Activated CD8-positive, alpha-beta memory T cell treated with anti-CD3 and anti-CD28 coated beads, Interleukin-2, amount 50 U/mL, for 48 hours (primary cell): Measurements from ENCODE around the gene MAD1L1.

Experiments used
- DNase-seq: peaks from one replicate; pipeline ENCODE4 v3.0.0-alpha.2; 2020

Gene MAD1L1

DNA sequence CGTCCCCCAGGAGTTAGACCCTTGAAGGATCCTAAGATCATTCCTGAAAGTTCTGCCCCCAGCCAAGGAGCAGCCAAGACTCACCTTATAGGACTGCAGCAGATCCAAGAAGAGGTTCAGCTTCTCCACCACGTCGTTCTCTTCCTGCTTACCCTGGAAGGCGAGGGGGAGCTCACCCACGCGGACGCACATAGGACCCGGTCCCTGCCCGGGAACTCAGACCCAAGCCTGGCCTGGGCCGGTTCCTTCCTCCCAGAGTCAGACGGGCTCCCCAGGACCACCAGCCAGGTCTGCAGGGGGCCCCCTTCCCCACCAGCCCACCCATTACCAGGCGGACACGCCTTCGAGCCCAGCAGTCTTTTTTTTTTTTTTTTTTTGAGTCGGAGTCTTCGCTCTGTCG is 24.9 kb upstream of the MAD1L1 start:
- no peak for DNase-seq

DNA sequence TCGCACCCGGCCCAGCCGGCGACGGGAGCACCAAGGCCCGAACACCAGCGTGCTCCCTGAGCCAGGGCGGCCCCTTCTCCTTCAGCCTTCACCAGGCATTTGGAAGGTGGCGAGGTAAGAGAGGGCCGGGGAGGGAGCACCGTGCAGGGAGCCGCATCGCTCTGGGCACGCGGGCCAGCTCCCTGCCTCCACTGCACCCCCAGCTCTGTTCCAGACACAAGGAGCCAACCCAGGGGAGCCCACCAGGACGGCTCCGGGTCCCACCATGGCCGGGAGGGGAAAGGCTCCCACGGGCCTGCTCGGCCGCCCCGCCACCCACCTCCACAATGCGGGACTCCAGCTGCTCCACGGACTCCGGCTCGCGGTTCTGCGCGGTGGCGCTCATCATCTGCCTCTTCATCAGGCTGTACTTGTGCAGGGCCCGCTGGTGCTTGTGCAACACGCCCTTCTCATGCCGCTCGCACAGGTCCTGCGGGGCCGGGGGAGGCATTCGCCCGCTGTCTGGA is 24.4 kb upstream of the MAD1L1 start:
- no peak for DNase-seq

DNA sequence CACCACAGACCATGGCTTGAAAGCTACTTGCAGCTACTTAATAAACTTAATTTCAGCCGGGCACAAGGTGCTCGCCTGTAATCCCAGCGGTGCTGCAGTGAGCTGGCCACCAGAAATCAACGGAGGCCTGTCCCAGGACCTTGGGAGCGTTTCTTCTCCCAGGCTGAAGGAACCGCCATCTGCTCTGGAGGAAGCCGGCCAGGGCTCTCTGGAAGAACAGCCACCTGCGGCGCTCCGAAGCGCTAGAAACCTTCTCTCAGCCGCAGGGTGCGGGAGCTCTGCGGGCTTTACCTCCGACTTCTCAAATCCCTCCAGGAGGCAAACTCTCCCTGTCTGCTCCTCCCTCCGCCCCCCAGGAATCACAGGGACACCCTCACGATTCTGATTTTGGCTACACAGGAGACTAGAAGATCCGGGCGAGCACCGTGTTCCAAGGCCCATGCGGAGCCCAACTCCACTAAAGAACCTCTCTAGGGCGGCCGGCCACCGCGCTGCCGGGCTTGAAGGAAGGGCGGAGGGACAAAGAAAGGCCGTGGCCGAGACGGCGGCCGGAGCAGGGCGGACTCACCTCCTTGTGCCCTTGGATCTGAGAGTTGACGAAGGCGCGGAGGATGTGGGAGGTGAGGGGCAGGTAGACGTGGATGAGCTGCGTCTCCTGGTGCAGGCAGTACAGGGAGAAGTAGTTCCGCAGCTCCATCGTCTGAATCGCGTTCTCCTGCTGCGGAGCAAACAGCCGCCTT is 23.7 kb upstream of the MAD1L1 start:
- DNase-seq, result no peak

DNA sequence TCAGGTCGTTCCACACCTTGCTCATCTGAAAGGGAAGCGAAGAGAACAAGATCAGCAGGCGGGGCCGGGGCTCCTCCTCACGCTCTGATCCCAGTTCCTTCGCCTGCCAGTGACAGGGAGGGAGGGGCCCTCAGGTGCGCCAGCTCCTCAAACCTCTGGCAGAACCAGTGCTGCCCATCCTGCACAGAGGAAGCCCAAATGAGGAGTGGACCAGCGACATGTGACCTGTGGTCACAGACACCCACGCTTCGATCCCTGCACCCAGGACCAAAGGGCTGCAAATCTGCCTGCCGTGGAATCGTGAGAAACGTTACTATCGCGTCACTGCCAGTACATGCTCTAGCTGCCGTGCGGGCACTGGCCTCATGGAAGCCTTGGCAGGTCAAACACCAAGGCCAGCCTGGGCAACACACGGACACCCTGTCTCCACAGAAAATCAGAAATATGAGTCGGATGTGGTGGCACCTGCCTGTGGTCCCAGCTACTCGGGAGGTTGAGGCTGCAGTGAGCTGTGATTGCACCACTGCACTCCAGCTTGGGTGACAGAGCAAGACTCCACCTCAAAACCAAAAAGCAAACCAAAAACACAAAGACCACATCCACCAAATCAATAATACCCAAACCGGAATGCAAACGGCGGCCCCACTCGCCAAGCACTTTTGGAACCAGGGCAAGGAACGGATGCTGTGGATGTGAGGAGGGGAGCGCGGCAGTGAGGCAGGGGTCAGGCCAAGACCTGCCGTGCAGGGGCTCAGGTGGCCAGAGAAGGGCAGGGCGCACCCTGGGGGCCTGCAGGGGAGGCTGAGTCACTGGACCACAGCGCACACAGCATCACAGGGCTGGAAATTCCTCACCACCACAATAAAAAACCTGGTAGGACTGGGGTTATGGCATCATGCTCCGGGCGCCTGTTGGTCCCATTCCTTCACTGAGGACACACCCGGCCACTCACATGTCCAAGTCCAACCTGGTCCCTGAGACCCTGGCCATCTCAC is 22.7 kb upstream of the MAD1L1 start:
- DNase-seq, result no peak

DNA sequence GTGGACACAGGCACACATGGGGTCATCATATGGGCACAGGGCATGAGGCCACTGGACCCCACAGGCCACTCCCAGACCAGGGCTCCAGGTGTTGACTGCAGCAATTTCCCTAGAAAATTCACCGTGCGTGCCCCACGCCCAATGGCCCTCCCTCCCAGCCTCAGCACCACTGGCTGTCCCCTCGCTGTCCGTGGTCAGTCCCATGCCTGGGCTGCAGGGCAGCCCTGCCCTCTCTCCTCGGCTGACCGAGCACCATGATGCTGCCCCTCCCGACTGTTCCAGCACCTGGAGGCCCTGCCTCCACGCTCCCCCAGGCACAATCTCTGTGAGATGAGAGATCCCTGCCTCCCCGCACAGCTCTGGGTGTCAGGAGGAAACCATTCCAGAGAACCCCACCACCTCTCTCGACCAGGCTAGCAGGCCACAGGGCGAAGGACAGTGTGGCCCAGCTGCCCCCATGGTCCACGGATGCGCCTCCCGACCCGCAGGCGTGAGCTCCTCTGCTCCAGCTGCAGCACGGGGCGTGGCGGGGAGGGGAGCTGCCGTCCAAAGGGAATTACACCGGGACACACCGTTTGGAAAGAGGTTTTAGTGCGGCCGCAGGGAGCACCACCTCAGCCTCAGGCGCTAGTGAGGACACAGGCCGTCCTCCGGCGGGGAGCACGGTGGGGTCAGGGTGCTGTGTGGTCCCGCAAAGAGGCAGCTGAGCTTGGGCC is 21.8 kb upstream of the MAD1L1 start:
- no peak for DNase-seq

DNA sequence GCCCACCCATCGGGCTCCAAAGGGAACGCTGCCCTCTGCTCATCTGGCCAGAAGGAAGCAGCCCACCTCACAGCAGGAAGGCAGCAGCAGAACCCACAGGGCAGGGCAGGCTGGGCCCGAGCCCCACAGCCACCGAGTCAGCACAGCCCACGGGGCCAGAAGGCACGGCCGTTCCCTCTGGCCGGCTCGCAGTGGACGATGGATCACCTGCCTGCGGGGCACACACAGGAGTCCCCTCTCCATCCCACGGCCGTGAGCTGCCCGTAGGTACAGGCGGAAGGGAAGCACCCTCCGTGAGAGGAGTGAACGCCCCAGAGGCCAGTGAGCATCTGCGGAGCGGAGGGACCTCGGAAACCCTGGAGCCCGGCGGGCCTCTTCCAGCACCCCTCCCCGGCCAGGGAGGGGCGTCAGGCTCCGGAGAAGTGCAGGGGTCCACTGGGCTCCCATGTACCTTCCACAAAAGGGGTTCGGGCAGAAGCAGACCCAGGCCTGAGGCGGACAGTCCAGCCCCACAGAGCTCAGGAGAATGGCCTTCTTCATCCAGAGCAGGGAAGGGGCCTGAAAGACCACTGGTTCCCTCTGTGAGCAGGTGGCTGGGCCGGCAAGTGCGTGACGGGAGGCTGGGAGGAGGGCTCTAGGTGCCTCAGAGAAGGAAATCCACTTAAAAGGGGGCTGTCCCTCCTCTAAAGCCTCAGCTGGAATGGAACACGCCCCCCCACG is 20.9 kb upstream of the MAD1L1 start:
- DNase-seq, result no peak

DNA sequence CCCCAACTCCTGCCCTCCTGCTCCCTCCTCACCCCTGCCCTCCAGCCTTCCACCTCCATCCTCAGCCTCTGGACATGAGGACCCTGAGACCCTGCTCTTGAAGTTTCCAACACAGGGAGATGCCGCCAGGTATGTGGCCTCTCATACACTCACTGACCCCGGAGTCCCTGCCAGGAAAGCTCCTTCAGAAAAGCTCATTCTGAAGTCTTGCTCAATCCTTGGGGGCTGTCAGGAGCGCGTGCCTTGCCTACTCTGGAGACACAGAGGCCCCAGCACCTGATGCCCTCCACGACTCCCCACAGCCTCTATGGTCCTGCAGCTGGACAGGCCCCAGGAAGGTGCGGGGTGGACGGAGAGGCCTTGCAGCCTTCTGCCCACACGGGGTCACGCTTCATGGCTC is 20.3 kb upstream of the MAD1L1 start:
- DNase-seq, result no peak

DNA sequence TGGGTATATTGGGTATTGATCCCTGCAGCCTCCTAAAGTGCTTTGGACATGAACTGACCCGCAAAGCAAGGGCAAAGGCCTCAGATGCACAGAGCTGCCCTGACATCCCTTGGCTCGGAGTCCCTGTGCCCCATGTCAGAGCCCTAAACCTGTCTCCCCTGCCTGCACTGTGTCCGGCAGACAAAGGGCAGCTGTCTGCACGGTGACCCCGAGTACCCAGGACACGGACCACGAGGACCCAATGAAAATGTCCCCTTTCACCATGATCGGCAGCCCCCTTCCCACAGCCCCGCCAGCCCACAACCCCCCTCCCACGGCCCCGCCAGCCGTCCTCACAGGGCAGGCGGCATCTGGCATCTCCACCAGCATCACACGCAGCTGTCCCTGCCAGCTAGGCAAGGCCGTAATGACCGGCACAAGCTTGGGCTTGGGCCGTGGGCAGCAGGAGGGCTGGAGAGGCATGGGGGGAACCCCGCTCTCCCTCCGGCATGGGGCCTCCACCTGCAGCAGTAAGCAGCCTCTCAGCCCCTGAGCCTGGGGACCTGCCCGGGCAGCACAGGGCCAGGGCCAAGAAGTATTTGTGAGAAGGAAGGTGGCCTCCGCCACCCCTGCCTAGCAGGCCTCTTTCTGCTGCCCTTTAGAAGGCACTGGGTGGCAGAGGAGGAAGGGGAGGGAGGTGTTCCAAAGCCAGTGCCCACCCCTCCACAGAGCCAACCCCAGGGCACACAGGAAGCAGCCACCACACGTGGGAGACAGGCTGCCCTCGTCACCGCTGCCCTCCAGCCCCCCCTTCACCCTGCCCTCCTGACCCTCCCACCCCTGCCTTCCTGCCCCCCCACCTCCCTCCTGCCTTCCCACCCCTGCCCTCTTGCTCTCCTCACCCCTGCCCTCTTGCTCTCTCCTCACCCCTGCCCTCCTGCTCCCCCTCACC is 19.4 kb upstream of the MAD1L1 start:
- DNase-seq, result no peak

DNA sequence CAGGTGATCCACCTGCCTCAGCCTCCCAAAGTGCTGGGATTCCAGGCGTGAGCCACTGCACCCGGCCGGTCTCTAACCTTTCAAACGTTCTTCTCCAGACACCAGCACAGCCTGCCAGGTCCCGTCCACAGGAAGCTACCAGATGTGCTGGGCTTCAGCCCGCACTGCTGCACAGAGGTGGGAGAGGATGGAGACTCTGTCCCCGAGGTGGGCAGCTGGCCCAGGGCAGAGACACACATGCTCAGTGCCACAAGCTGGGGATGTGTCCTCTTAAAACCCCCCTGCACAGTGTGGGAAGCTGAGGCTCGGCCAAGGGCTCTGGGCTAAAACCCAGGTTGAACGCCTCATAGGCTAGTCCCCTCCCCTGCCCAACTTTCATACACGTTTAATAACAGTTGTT is 18.6 kb upstream of the MAD1L1 start:
- DNase-seq, result no peak

DNA sequence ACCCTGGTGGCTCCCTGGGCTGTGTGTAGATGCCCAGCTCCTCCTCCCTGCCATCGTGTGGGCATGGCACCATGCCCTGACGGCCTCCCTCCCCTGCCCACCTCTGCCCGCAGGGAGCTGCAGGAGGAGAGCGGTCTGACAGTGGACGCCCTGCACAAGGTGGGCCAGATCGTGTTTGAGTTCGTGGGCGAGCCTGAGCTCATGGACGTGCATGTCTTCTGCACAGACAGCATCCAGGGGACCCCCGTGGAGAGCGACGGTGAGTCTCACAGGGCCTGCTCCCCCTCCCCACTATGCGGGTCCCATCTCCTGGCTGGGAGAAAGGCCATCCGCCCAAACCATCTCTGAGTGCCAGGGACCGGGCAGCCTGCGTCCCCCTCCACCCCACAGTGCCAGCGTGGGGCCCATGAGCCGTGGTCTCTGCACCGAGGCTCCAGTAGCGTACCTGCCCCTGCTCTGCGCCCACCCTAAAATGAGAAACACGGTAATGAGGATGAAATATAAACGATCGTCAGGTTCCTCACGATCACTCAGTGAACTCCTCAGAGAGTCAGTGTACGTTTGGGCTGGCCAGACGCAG is 17.1 kb upstream of the MAD1L1 start:
- no peak for DNase-seq

DNA sequence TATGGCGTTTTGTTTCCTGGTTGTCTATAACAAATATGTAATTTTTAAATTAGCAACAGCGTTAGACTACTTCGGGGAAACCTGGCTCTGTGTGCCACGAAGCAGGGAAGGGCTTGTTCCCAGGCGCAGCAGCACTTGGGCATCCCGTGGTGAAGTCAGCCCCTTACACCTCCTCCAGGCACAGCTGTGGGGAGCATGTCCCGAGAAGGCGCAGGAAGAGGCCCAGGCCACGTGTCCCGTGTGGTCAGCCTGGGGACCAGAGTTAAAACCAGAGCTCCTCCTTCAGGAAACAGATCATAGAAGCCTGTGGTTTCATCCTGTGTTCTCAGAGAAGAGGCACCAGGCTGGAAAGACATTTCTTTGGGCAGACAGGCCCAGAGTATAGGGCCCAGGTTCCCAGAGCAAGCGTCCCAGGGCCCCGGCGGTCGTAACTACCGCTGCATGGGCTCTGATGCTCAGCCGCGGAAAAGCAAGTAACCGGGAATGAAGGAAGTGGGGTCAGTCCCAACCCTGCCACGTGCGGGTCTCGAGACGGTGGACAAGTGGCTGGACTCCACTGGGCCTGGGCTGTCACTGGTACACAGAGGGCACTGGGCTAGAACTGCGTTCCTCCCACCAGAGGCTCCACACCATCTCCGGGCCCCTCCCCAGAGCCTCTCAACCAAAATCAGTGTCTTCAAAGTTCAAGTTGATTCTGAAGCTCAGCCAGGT is 16.4 kb upstream of the MAD1L1 start:
- DNase-seq, result no peak

DNA sequence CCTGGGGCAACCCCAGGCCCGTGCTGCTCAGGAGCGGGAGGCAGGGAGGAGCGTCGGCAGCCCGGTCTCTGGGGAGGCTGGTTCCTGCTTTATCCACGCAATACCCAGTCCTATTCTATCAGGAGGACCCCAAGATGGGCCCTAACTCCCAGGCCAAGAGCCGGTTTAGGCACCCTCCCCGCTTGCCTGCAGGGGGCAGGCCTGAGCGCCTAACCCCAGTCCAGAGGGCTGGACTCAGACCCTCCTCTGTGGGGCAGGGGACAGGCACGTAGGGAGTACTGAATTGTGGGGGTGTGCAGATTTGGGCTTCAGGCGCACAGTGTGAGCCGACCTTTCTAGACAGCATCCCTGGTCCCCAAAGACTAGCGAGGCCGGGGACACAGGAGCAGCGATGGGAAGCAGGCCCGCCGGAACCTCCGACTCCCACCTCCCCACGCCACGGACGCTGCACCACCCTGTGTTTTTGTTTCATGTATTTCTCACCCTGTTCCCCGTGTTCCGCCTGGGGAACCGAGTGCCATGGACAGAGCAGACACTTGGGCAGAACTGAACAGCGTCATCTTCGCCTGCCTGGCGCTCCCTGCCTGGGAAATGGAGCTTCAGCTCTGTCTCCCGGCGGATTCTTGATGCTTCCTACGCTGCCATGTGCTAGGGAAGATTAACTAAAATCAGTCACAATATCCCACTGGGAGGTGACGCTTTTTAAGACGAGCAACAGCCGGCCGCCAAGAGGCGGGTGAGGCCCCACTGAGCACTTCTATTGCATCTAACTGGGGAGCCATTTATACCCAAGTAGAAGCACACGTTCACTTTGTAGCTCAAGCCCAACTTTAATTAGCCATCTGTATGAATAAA is 14.6 kb upstream of the MAD1L1 start:
- peak; percentile 69 for DNase-seq

DNA sequence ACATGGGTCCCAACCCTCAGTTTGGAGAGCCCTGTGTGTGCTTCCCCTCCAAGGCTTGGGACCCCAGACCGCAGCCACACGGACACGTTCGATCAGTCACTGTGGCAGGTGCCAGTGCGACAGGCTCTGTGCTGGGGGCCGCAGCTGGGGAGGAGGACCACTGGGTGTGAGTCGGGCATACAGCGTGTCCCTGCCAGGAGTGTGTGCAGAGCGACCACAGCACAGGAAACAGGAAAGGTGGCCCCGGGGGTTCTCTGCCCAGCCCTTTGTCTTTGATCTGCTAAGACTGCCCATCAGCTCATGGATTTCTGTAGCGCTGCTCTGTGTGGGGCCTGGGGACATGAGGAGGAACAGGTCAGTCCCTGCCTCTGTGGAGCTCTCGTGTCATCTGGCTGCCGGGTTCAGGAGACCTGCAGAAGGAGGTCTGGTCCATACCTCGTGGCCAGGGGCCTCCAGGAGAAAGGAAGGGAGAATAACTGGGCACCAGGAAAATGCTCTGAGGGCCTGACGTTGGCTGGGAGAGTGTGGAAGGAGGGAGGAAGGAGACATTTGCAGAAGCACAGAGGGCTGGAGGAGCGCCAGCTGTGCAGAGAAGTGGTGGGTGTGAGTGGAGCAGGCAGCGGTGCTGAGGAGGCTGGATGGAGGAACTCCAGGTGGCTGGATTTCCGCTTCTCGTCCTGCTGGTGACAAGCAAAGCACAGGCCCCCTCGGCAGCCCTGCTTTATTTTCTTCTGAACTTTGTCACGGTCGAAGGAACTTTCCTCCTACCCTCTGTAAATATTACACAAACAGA is 13.3 kb upstream of the MAD1L1 start:
- no peak for DNase-seq

DNA sequence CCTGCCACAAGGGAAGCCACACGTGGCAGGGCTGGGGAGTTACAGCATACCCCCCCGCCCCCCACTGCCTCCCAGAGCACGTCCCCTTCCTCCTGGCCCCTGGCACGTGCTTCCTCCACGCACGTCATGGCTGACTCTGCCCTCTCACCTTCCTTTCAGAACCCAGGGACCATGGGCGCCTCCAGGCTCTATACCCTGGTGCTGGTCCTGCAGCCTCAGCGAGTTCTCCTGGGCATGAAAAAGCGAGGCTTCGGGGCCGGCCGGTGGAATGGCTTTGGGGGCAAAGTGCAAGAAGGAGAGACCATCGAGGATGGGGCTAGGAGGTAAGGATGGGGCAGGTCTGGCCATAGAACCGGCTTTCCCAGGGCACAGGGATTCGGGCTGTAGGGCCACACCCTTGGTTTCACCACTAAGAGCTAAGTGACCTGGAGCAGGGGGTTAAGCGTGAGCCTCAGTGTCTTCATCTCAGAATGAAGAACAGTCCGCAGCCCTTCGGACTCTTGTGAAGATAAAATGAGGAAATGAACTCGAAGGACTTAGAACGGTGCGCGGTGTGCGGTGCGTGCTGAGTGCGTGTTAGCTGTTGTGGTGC is 11.8 kb upstream of the MAD1L1 start:
- DNase-seq, result no peak

DNA sequence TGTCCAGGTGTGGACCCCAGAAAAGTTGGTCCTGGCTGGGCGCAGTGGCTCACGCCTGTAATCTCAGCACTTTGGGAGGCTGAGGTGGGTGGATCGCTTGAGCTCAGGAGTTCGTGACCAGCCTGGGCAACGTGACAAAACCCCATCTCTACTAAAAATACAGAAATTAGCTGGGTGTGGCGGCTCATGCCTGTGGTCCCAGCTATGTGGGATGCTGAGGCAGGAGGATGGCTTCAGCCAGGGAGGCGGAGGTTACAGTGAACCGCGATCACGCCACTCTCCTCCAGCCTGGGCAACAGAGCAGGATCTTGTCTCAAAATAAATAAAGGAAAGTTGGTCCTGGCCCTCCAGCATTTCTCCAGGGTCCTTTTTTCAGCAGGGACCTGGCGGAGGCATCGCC is 10.7 kb upstream of the MAD1L1 start:
- no peak for DNase-seq

DNA sequence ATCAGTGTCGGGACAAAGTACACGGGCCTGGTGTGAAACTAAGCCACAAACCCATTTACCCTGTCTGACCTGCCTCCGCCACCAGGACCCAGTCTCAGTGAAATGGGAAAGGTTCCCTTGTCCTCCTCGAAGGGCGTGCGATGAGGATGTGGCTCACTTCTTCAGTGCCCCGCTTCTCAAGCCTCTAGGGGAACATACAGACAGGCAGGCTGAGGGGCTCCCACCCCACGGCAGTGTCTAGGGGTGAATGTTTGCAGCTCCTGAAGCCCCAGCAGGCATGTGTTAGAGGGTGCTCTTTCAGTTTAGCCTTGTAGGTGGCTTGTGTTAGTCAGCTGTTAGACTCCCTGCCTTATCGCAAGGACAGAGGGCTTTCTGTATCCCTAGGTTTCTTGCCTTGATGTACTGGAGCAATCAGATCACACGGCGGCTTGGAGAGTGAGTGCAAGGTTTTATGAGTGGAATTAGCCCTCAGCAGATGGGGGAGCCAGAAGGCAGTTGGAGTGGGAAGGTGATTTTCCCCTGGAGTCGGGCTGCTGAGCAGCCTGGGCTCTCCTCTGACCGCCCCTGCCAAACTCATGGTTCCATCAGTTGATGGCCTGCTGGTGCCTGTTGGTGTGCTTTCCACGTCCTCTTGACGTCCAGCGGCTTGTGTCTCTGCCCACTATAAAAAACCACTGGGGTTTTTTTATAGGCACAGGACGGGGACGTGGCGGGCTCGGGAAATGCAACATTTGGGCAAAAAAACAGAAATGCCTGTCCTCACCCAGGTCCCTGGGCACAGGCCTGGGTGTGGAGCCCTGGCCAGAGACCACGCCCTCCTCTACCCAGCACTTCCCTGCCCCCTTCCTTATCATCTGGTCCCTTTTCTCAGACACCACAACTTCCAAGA is 10.0 kb upstream of the MAD1L1 start:
- peak; percentile 69 for DNase-seq
